Liver (tissue), 9 donors: Measurements from ENCODE around the gene YEATS2. TPM values are rescaled to one million over a fixed set of nuclear protein-coding genes. Genes with fewer than 3 reads are reported as not detected.

Experiments
- DNase-seq: peaks from one replicate; pipeline ENCODE4 v3.0.0-alpha.2; 2017; ENCODE audit warnings: low spot score
- H3K27ac ChIP-seq, 2 donors: one replicate each; pipeline ENCODE4 v1.7.0; 2013; ENCODE audit warnings: inconsistent platforms in 2 of 2, low read length in 2 of 2, control low read depth in 1 of 2, low read depth in 1 of 2, mild to moderate bottlenecking in 1 of 2
- H3K27me3 ChIP-seq, 4 donors: one replicate each; pipeline versions ENCODE4 v1.6.1 to v1.7.0; 2013; ENCODE audit warnings: low read length in 3 of 4, inconsistent platforms in 1 of 4, mild to moderate bottlenecking in 1 of 4, moderate library complexity in 1 of 4; ENCODE audit not compliant: control insufficient read depth in 4 of 4, insufficient read depth in 4 of 4
- H3K36me3 ChIP-seq, 4 donors: one replicate each; pipeline versions ENCODE4 v1.6.1 to v1.7.0; 2013; ENCODE audit warnings: low read length in 3 of 4, mild to moderate bottlenecking in 3 of 4, low read depth in 1 of 4, moderate library complexity in 1 of 4; ENCODE audit not compliant: control insufficient read depth in 4 of 4, insufficient read depth in 3 of 4
- H3K4me1 ChIP-seq, 4 donors: one replicate each; pipeline versions ENCODE4 v1.6.1 to v1.7.0; 2013; ENCODE audit warnings: low read length in 3 of 4, mild to moderate bottlenecking in 3 of 4, moderate library complexity in 1 of 4; ENCODE audit not compliant: control insufficient read depth in 4 of 4, insufficient read depth in 4 of 4
- H3K4me3 ChIP-seq, 3 donors: one replicate each; pipeline versions ENCODE4 v1.6.1 to v1.7.0; 2013; ENCODE audit warnings: low read length in 3 of 3, control low read depth in 1 of 3, low read depth in 1 of 3, mild to moderate bottlenecking in 1 of 3
- H3K9ac ChIP-seq, 2 donors: one replicate each; pipeline ENCODE4 v1.7.0; 2013; ENCODE audit warnings: low read length in 2 of 2, mild to moderate bottlenecking in 2 of 2, moderate library complexity in 2 of 2, control low read depth in 1 of 2, low read depth in 1 of 2
- H3K9me3 ChIP-seq, 4 donors: one replicate each; pipeline versions ENCODE4 v1.6.1 to v1.7.0; 2013; ENCODE audit warnings: low read length in 3 of 4; ENCODE audit not compliant: control insufficient read depth in 4 of 4
- ATF3 ChIP-seq: IDR thresholded peaks from 2 replicates; pipeline ENCODE4 v1.6.1; 2016; ENCODE audit warnings: antibody characterized with exemption
- CTCF ChIP-seq: fragments of 150-350 bp; IDR thresholded peaks from 2 replicates; pipeline ENCODE4 v1.5.1; 2017; ENCODE audit warnings: improper control_type of control experiment, low read depth, low read length; ENCODE audit not compliant: missing input control
- GABPA ChIP-seq, 2 donors: IDR thresholded peaks in 1 of 2; conservative IDR thresholded peaks in 1 of 2; 2 replicates each; pipeline ENCODE4 v1.6.1; 2016; ENCODE audit warnings: antibody characterized with exemption in 2 of 2, mild to moderate bottlenecking in 1 of 2, moderate library complexity in 1 of 2
- HNF4A ChIP-seq, 2 donors: conservative IDR thresholded peaks; 2 replicates each; pipeline ENCODE4 v1.6.1; 2016; ENCODE audit warnings: antibody characterized with exemption in 2 of 2, mild to moderate bottlenecking in 2 of 2
- HNF4G ChIP-seq: IDR thresholded peaks from 2 replicates; pipeline ENCODE4 v1.6.1; 2016; ENCODE audit warnings: antibody characterized with exemption
- JUND ChIP-seq, 2 donors: IDR thresholded peaks; 2 replicates each; pipeline ENCODE4 v1.6.1; 2016; ENCODE audit warnings: antibody characterized with exemption in 2 of 2
- MAX ChIP-seq: IDR thresholded peaks from 2 replicates; pipeline ENCODE4 v1.6.1; 2016; ENCODE audit warnings: antibody characterized with exemption
- NR2F2 ChIP-seq: IDR thresholded peaks from 2 replicates; pipeline ENCODE4 v1.6.1; 2016; ENCODE audit warnings: antibody characterized with exemption
- RAD21 ChIP-seq, 2 donors: IDR thresholded peaks; 2 replicates each; pipeline ENCODE4 v1.6.1; 2016; ENCODE audit warnings: antibody characterized with exemption in 2 of 2, mild to moderate bottlenecking in 2 of 2
- REST ChIP-seq: IDR thresholded peaks from 2 replicates; pipeline ENCODE4 v1.6.1; 2016; ENCODE audit warnings: antibody characterized with exemption, mild to moderate bottlenecking
- RXRA ChIP-seq, 2 donors: IDR thresholded peaks; 2 replicates each; pipeline ENCODE4 v1.6.1; 2017 to 2018; ENCODE audit warnings: antibody characterized with exemption in 2 of 2, mild to moderate bottlenecking in 1 of 2
- SP1 ChIP-seq: IDR thresholded peaks from 2 replicates; pipeline ENCODE4 v1.6.1; 2018; ENCODE audit warnings: antibody characterized with exemption, mild to moderate bottlenecking
- YY1 ChIP-seq: IDR thresholded peaks from 2 replicates; pipeline ENCODE4 v1.6.1; 2016; ENCODE audit warnings: antibody characterized with exemption, mild to moderate bottlenecking
- ZBTB33 ChIP-seq: IDR thresholded peaks from 2 replicates; pipeline ENCODE4 v1.6.1; 2016; ENCODE audit warnings: antibody characterized with exemption
- WGBS: extraction: QIAGEN DNeasy Blood & Tissue Kit; methylation state at CpG from one replicate; pipeline ENCODE4 v1.1.7; 2013; 5-methylcytosine and 5-hydroxymethylcytosine counted together
- polyA plus RNA-seq, 2 donors: library from polyadenylated mRNA; stranded (reverse) in 1 of 2; unstranded in 1 of 2; fragments of 200-250 nt in 1 of 2; fragments of >200 nt in 1 of 2; fragmentation: Nextera tagmentation in 1 of 2; extraction: Ambion mirVana in 1 of 2; gene quantifications; one replicate each; pipeline versions ENCODE4 v1.2.1 to v1.2.3, GENCODE V29; 2013 to 2015
- total RNA-seq, 2 donors: library from RNA; depleted of rRNA; stranded (reverse); fragments of >200 nt; gene quantifications; one replicate each; pipeline ENCODE4 v1.2.3, GENCODE V29; 2014
- donor health status: healthy.
- donor health status: healthy.
- donor health status: healthy.
- donor health status: healthy.
- donor health status: healthy.

The YEATS2 gene
- total and polyA plus RNA-seq, 4 donors = 1.5 to 9.4 (median 4.9) TPM

GRCh38 chr3:183718012-183718411, 20.4 kb downstream of the YEATS2 start:
- Histone ChIP-seq H3K9me3 (no peaks in the 10 kb centered on the region), H3K9ac (no peak overlapping the region), H3K27ac (no peak overlapping the region), H3K4me3 (no peak overlapping the region), H3K4me1 (no peaks in the 10 kb centered on the region), H3K36me3 (peaks cover 5 to 13% (median 9%) of the 10 kb centered on the region in 4 donors), H3K27me3 (no peaks in the 10 kb centered on the region)
- 94% methylated on average over 3 of the region's 3 CpGs for WGBS
- no peak for TF ChIP-seq JUND (IDR thresholded peaks at IDR 0.05)
- no peak for TF ChIP-seq ZBTB33
- no peak for TF ChIP-seq YY1
- TF ChIP-seq REST = no peak
- no peak for TF ChIP-seq MAX
- TF ChIP-seq CTCF = no peak
- no peak for TF ChIP-seq HNF4G
- TF ChIP-seq RXRA (IDR thresholded peaks at IDR 0.05) = no peak
- no peak for TF ChIP-seq SP1
- no peak for TF ChIP-seq RAD21 (IDR thresholded peaks at IDR 0.05)
- DNase-seq = no peak

GRCh38 chr3:183725387-183725786, 27.8 kb downstream of the YEATS2 start:
- Histone ChIP-seq H3K9ac (no peak overlapping the region), H3K4me3 (no peak overlapping the region), H3K9me3 (no peaks in the 10 kb centered on the region), H3K27ac (no peak overlapping the region), H3K36me3 (peaks cover 9 to 18% (median 10%) of the 10 kb centered on the region in 4 donors), H3K27me3 (no peaks in the 10 kb centered on the region), H3K4me1 (no peaks in the 10 kb centered on the region)
- DNase-seq = no peak
- WGBS = 91% methylated on average over 6 of the region's 6 CpGs
- TF ChIP-seq NR2F2 = no peak
- TF ChIP-seq CTCF = no peak
- no peak for TF ChIP-seq RAD21 (IDR thresholded peaks at IDR 0.05)
- TF ChIP-seq JUND (IDR thresholded peaks at IDR 0.05) = no peak
- no peak for TF ChIP-seq ZBTB33
- no peak for TF ChIP-seq REST
- no peak for TF ChIP-seq HNF4A (conservative IDR thresholded peaks at IDR 0.05)
- no peak for TF ChIP-seq MAX
- no peak for TF ChIP-seq GABPA (IDR thresholded peaks at IDR 0.05 in 1 of 2, conservative IDR thresholded peaks at IDR 0.05 in 1 of 2)
- TF ChIP-seq HNF4G = no peak
- no peak for TF ChIP-seq RXRA (IDR thresholded peaks at IDR 0.05)
- no peak for TF ChIP-seq SP1
- no peak for TF ChIP-seq ATF3
